CD14-positive monocyte (primary cell): ENCODE results near the gene RBM38. TPM values are rescaled to one million over a fixed set of nuclear protein-coding genes. Genes with fewer than 3 reads are reported as not detected.
"Not testable (repeated sequence)": the region's sequence is repeated elsewhere in the genome, so short reads cannot be mapped to it uniquely, and the experiment has no call there.

Experiments used
- DNase-seq, 3 donors: peaks; one replicate each; pipeline ENCODE4 v3.0.0-alpha.2; 2011 to 2022
- H2AFZ ChIP-seq: 2 replicates; pipeline ENCODE4 v1.6.0; 2012; ENCODE audit warnings: mild to moderate bottlenecking, low read depth, low read length, inconsistent platforms; ENCODE audit not compliant: insufficient read depth, poor library complexity, severe bottlenecking
- H3K27ac ChIP-seq, 2 donors: 1 replicate in 1 of 2; 2 replicates in 1 of 2; pipeline ENCODE4 v1.5.1; 2012 to 2013; ENCODE audit warnings: low read length in 2 of 2, control low read depth in 1 of 2, inconsistent platforms in 1 of 2, low read depth in 1 of 2, mild to moderate bottlenecking in 1 of 2
- H3K27me3 ChIP-seq, 2 donors: one replicate each; pipeline versions ENCODE4 v1.6.0 to v1.6.1; 2011 to 2013; ENCODE audit warnings: low read length in 2 of 2; ENCODE audit not compliant: control insufficient read depth in 2 of 2, insufficient read depth in 2 of 2
- H3K36me3 ChIP-seq, 2 donors: replicated peaks in 1 of 2; 1 replicate in 1 of 2; 2 replicates in 1 of 2; pipeline versions ENCODE4 v1.5.1 to v1.6.1; 2012 to 2013; ENCODE audit warnings: low read length in 2 of 2, control low read depth in 1 of 2, inconsistent platforms in 1 of 2, mild to moderate bottlenecking in 1 of 2; ENCODE audit not compliant: insufficient read depth in 2 of 2, control insufficient read depth in 1 of 2
- H3K4me1 ChIP-seq, 2 donors: 1 replicate in 1 of 2; 2 replicates in 1 of 2; pipeline versions ENCODE4 v1.5.1 to v1.6.1; 2012 to 2013; ENCODE audit warnings: low read length in 2 of 2, control low read depth in 1 of 2, inconsistent platforms in 1 of 2, mild to moderate bottlenecking in 1 of 2, moderate library complexity in 1 of 2; ENCODE audit not compliant: insufficient read depth in 2 of 2, control insufficient read depth in 1 of 2
- H3K4me2 ChIP-seq: replicated peaks from 2 replicates; pipeline ENCODE3; 2012; ENCODE audit warnings: low read length, moderate library complexity, mild to moderate bottlenecking; ENCODE audit not compliant: poor library complexity, severe bottlenecking; ENCODE audit errors: extremely low read depth
- H3K4me3 ChIP-seq, 3 experiments: fragments of 200-600 bp in 1 of 3; sonication (generic) in 1 of 3; replicated peaks in 1 of 3; 1 replicate in 2 of 3; 2 replicates in 1 of 3; pipeline ENCODE4 v1.5.1; 2011 to 2013; ENCODE audit warnings: low read length in 3 of 3, mild to moderate bottlenecking in 3 of 3, control low read depth in 2 of 3, low read depth in 2 of 3, inconsistent platforms in 1 of 3, moderate library complexity in 1 of 3
- H3K79me2 ChIP-seq: 2 replicates; pipeline ENCODE4 v1.6.0; 2012; ENCODE audit warnings: mild to moderate bottlenecking, control low read depth, inconsistent platforms, low read length, moderate library complexity; ENCODE audit not compliant: insufficient read depth
- H3K9ac ChIP-seq: 2 replicates; pipeline ENCODE4 v1.6.0; 2017; ENCODE audit warnings: low read length, mild to moderate bottlenecking; ENCODE audit not compliant: insufficient read depth, poor library complexity, severe bottlenecking
- H3K9me3 ChIP-seq, 2 donors: replicated peaks in 1 of 2; 1 replicate in 1 of 2; 2 replicates in 1 of 2; pipeline versions ENCODE4 v1.5.1 to v1.6.1; 2012 to 2013; ENCODE audit warnings: low read length in 2 of 2, control low read depth in 1 of 2; ENCODE audit not compliant: control insufficient read depth in 1 of 2, insufficient read depth in 1 of 2
- H4K20me1 ChIP-seq: 2 replicates; pipeline ENCODE4 v1.6.0; 2012; ENCODE audit warnings: mild to moderate bottlenecking, low read length, control low read depth, moderate library complexity; ENCODE audit not compliant: insufficient read depth
- H3K27ac Mint-ChIP-seq, 7 donors: one replicate each; pipeline ENCODE4 v1.8.0; 2020; ENCODE audit warnings: mild to moderate bottlenecking in 7 of 7, mixed read lengths in 7 of 7, moderate library complexity in 6 of 7, inconsistent platforms in 2 of 7
- H3K27me3 Mint-ChIP-seq, 3 donors: one replicate each; pipeline ENCODE4 v1.8.0; 2021 to 2022; ENCODE audit warnings: low read depth in 3 of 3, mild to moderate bottlenecking in 3 of 3, mixed read lengths in 3 of 3, moderate library complexity in 3 of 3, inconsistent platforms in 1 of 3
- H3K36me3 Mint-ChIP-seq, 2 donors: one replicate each; pipeline ENCODE4 v1.8.0; 2020; ENCODE audit warnings: mixed read lengths in 2 of 2, inconsistent platforms in 1 of 2, mild to moderate bottlenecking in 1 of 2
- H3K4me1 Mint-ChIP-seq: one replicate; pipeline ENCODE4 v1.8.0; 2020; ENCODE audit warnings: mild to moderate bottlenecking, mixed read lengths
- H3K4me3 Mint-ChIP-seq, 2 donors: one replicate each; pipeline ENCODE4 v1.8.0; 2020; ENCODE audit warnings: mild to moderate bottlenecking in 2 of 2, mixed read lengths in 2 of 2, moderate library complexity in 1 of 2
- H3K9me3 Mint-ChIP-seq, 7 donors: one replicate each; pipeline ENCODE4 v1.8.0; 2020 to 2022; ENCODE audit warnings: mixed read lengths in 7 of 7, mild to moderate bottlenecking in 6 of 7, moderate library complexity in 6 of 7, inconsistent platforms in 2 of 7
- CTCF ChIP-seq: fragments of 200-600 bp; IDR thresholded peaks from one replicate; pipeline ENCODE4 v1.8.0; 2022; ENCODE audit warnings: antibody characterized with exemption, mild to moderate bottlenecking
- WGBS: methylation state at CpG from one replicate; pipeline ENCODE4 v1.1.5; 2013; ENCODE audit warnings: missing lambda C conversion rate; ENCODE audit not compliant: insufficient coverage; 5-methylcytosine and 5-hydroxymethylcytosine counted together
- intact Hi-C, 2 donors: fragments of 100-400 bp; cut with micrococcal nuclease; formaldehyde crosslinking; loops; one replicate each; pipeline versions ENCODE4 v1.15.0 to v1.15.1; 2023
- polyA plus RNA-seq, 3 donors: library from polyadenylated mRNA; depleted of rRNA in 1 of 3; unstranded in 2 of 3; stranded (reverse) in 1 of 3; fragments of 300-500 nt in 2 of 3; fragments of >200 nt in 1 of 3; fragmentation: Illumina TruSeq in 2 of 3; gene quantifications; 1 replicate in 2 of 3; 2 replicates in 1 of 3; pipeline ENCODE4 v1.2.3, GENCODE V29; 2012 to 2021

RBM38 gene
- polyA plus RNA-seq, 3 donors = 7.5 to 48.3 (median 17.8) TPM

GRCh38 chr20:57429580-57430200 is 38.5 kb downstream of the RBM38 start:
- H3K27me3 ChIP-seq = no peaks in the 10 kb centered on the region
- H3K4me1 ChIP-seq = peaks cover 87 to 94% of the 10 kb centered on the region in 2 donors
- Mint-ChIP-seq H3K9me3 (peaks cover 0 to 7% (median 0%) of the 10 kb centered on the region in 7 donors), H3K36me3 (peaks cover 6% of the 10 kb centered on the region in 2 donors), H3K27me3 (peaks cover 0 to 5% (median 4%) of the 10 kb centered on the region in 3 donors), H3K4me3 (peak overlapping the region in 1 of 2 donors; percentile 68), H3K4me1 (peaks cover 89% of the 10 kb centered on the region), H3K27ac (peak overlapping the region; percentile 95 to 99 (median 97))
- peak overlapping the region; percentile 25 for H3K4me2 ChIP-seq
- H3K9me3 ChIP-seq = no peaks in the 10 kb centered on the region
- WGBS = 41% methylated on average over 7 of the region's 7 CpGs
- no peak for TF ChIP-seq CTCF
- H4K20me1 ChIP-seq = no peaks in the 10 kb centered on the region
- H3K79me2 ChIP-seq = no peaks in the 10 kb centered on the region
- no peak overlapping the region for H3K4me3 ChIP-seq
- no peak overlapping the region for H2AFZ ChIP-seq
- no peaks in the 10 kb centered on the region for H3K36me3 ChIP-seq
- peak; percentile 97 to 99 (median 98) for DNase-seq
- H3K9ac ChIP-seq = peak overlapping the region; percentile 44
- intact Hi-C loops = loop anchor here (2.0 to 5.0 kb wide), 3 partner anchors 37 to 198 kb away; partner anchors contain the start of gene RBM38 (in 2 of the 2)
- H3K27ac ChIP-seq = peak overlapping the region; percentile 87 to 94

- not testable (repeated sequence) for H3K36me3 ChIP-seq, H3K36me3 Mint-ChIP-seq, H3K9me3 Mint-ChIP-seq, H3K79me2 ChIP-seq, H2AFZ ChIP-seq, H4K20me1 ChIP-seq, H3K27me3 ChIP-seq, H3K9me3 ChIP-seq, H3K27me3 Mint-ChIP-seq, H3K4me3 ChIP-seq
- Histone ChIP-seq H3K4me1 (peaks cover 88 to 94% of the 10 kb centered on the region in 2 donors), H3K4me2 (peak overlapping the region; percentile 25), H3K9ac (peak overlapping the region; percentile 44), H3K27ac (peak overlapping the region; percentile 87 to 94)
- peaks cover 90% of the 10 kb centered on the region for H3K4me1 Mint-ChIP-seq
- DNase-seq = peak in 1 of 3 donors; percentile 23
- peak overlapping the region in 1 of 2 donors; percentile 68 for H3K4me3 Mint-ChIP-seq
- H3K27ac Mint-ChIP-seq = peak overlapping the region; percentile 95 to 99 (median 97)
- intact Hi-C loops = loop anchor here (2.0 to 5.0 kb wide), 3 partner anchors 38 to 197 kb away; partner anchors contain the start of gene RBM38 (in 2 of the 2)
- 40% methylated on average over 1 of the region's 4 CpGs for WGBS
Measured at GRCh38 chr20:57430201-57430596, 39.0 kb downstream of the RBM38 start.
